Small intestine (tissue), 7 donors: Measurements from ENCODE around the gene LEF1. TPM values are rescaled to one million over a fixed set of nuclear protein-coding genes. Genes with fewer than 3 reads are reported as not detected.

Source experiments
- DNase-seq, 2 donors: peaks; one replicate each; pipeline versions ENCODE4 v3.0.0 to v3.0.0-alpha.2; 2013
- FAIRE-seq: peaks from 2 replicates; lab custom pipeline; 2012; peaks lifted over from hg19 to GRCh38; lab: Jason Lieb, UNC
- H3K27ac ChIP-seq, 3 donors: one replicate each; pipeline ENCODE4 v1.5.1; 2013; ENCODE audit warnings: low read length in 2 of 3, mild to moderate bottlenecking in 2 of 3, control low read depth in 1 of 3, inconsistent platforms in 1 of 3, low read depth in 1 of 3, moderate library complexity in 1 of 3
- H3K27me3 ChIP-seq, 3 donors: one replicate each; pipeline ENCODE4 v1.6.1; 2013; ENCODE audit warnings: low read length in 3 of 3, inconsistent platforms in 1 of 3; ENCODE audit not compliant: control insufficient read depth in 3 of 3, insufficient read depth in 3 of 3
- H3K36me3 ChIP-seq, 3 donors: one replicate each; pipeline ENCODE4 v1.6.1; 2013; ENCODE audit warnings: low read length in 3 of 3, inconsistent platforms in 1 of 3, low read depth in 1 of 3, mild to moderate bottlenecking in 1 of 3, moderate library complexity in 1 of 3; ENCODE audit not compliant: control insufficient read depth in 3 of 3, insufficient read depth in 2 of 3
- H3K4me1 ChIP-seq, 3 donors: one replicate each; pipeline ENCODE4 v1.6.1; 2013; ENCODE audit warnings: low read length in 2 of 3, inconsistent platforms in 1 of 3, low read depth in 1 of 3, mild to moderate bottlenecking in 1 of 3, moderate library complexity in 1 of 3; ENCODE audit not compliant: control insufficient read depth in 3 of 3, insufficient read depth in 2 of 3
- H3K4me3 ChIP-seq, 3 donors: one replicate each; pipeline ENCODE4 v1.5.1; 2013; ENCODE audit warnings: low read length in 3 of 3, control low read depth in 1 of 3, inconsistent platforms in 1 of 3, low read depth in 1 of 3, mild to moderate bottlenecking in 1 of 3, moderate library complexity in 1 of 3
- H3K9me3 ChIP-seq, 2 donors: one replicate each; pipeline ENCODE4 v1.6.1; 2013; ENCODE audit warnings: low read depth in 1 of 2, low read length in 1 of 2; ENCODE audit not compliant: control insufficient read depth in 2 of 2, insufficient read depth in 1 of 2
- WGBS, 3 donors: extraction: QIAGEN DNeasy Blood & Tissue Kit; methylation state at CpG; one replicate each; pipeline ENCODE4 v1.1.7; 2013; 5-methylcytosine and 5-hydroxymethylcytosine counted together
- polyA plus RNA-seq, 4 donors: library from polyadenylated mRNA; stranded (reverse) in 3 of 4; unstranded in 1 of 4; fragments of 200-250 nt in 3 of 4; fragments of 120-200 nt in 1 of 4; gene quantifications; one replicate each; pipeline versions ENCODE4 v1.2.1 to v1.2.3, GENCODE V29; 2013
- donor health status: healthy with polysubstance abuse.
- donor health status: control.
- donor health status: control.
- donor health status: Bipolar disorder and iron deficiency.
- donor health status: healthy.

LEF1 gene
- polyA plus RNA-seq, 4 donors, result 0.89 to 5.2 (median 3.7) TPM

DNA sequence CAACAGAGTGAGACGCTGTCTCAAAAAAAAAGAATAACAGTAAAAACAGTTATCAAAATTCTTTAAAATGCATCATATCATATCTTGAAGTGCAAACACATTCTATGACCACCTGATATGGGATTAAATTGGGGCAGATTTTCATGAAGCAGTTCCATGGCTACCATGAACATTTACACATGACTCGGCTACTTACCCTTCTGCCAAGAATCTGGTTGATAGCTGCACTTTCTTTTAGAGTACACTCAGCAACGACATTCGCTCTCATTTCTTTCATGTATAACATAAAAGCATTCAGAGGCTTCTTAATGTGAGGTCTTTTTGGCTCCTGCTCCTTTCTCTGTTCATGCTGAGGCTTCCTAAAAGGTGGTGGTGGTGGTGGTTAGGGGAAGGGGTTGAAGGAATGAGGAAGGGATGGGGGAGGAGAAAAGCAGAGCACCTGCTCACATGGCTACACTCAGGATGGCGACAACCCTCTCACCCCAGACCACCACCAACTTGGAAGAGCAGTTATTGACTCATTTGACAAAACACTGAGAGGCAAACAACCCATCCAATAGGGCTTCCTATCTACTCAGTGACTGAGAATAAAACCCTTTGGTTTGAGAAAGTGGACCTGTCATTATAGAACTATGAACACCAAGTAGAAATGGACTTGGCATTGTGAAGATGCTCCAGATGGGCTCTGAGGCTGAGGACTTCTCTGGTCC, 90.6 kb downstream of the LEF1 start:
- no peaks in the 10 kb centered on the region for H3K9me3 ChIP-seq
- FAIRE-seq (no peak), DNase-seq (no peak)
- no peak overlapping the region for H3K27ac ChIP-seq
- no peak overlapping the region for H3K4me3 ChIP-seq
- no peaks in the 10 kb centered on the region for H3K36me3 ChIP-seq
- no peaks in the 10 kb centered on the region for H3K4me1 ChIP-seq
- WGBS, 3 donors, result 67 to 87% (median 71%) methylated on average over 5 of the region's 5 CpGs
- peaks cover 0 to 2% (median 0%) of the 10 kb centered on the region in 3 donors for H3K27me3 ChIP-seq

DNA sequence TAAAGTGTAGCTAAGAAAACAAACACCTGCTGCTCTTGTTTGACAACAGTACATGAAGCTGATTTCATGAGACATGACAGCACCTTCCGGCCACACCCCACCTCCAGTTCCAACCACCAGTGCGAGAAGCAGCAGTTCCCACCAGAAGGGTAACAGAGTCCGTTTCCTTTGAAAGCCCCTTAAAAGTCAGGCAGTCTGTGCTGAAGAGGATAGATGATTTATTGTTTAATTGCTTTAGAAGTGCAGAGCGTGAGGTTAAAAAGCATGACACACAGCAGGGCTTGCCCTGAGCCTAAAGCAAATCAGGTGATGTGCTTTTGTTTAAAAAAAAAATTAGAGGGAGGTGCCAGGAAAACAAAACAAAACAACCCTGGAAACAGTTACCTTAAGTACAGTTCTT, 96.4 kb downstream of the LEF1 start:
- H3K4me3 ChIP-seq, result no peak overlapping the region
- no peaks in the 10 kb centered on the region for H3K36me3 ChIP-seq
- H3K9me3 ChIP-seq, result no peaks in the 10 kb centered on the region
- DNase-seq (peak; percentile 14 to 47), FAIRE-seq (no peak)
- peak overlapping the region in 1 of 3 donors; percentile 75 for H3K27ac ChIP-seq
- H3K4me1 ChIP-seq, result peaks cover 0 to 3% (median 0%) of the 10 kb centered on the region in 3 donors
- H3K27me3 ChIP-seq, result no peaks in the 10 kb centered on the region
- 13 to 32% (median 15%) methylated on average over 4 of the region's 4 CpGs for WGBS, 3 donors

DNA sequence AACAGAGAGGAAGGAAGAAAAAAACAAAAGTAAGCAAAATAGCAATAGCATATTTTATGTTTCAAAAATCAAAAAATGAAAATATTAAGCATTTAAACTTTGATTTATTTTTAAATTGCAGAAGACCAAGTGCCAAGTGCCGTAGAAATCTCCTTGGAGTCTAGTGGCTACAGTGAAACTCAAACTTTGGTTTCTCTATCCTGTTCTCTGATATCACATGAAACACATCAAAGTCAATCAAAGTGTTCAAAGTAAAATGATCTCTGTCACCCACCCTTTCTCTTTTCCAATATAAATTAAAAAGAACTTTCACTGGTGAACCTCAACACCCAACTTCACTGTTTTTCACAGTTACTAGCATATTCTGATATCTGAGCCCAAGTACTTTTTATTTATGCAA, 98.0 kb downstream of the LEF1 start:
- Histone ChIP-seq H3K27ac (no peak overlapping the region), H3K9me3 (no peaks in the 10 kb centered on the region), H3K4me3 (no peak overlapping the region), H3K27me3 (no peaks in the 10 kb centered on the region), H3K4me1 (peaks cover 0 to 3% (median 0%) of the 10 kb centered on the region in 3 donors), H3K36me3 (no peaks in the 10 kb centered on the region)
- 59 to 94% (median 85%) methylated on average over 1 of the region's 1 CpG for WGBS, 3 donors
- FAIRE-seq (no peak), DNase-seq (no peak)

DNA sequence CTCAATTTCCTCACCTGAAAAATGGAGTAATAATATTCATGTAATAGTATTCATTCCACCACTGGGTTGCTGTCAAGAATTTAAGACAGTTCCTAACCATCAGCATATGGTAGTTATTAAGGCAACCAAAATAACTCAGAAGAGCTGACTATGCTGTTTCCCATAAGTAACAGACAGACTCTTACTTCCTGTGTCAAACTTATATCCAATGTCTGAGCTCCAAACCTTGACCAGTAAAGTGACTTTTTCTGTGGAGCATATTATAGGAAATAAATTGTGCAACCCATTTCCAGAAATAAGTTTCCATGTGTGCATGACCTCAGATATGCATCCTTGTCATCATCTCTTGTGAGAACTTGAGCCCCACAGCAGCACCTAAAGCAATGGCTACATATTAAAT, 100.3 kb downstream of the LEF1 start:
- no peaks in the 10 kb centered on the region for H3K27me3 ChIP-seq
- no peak overlapping the region for H3K27ac ChIP-seq
- no peaks in the 10 kb centered on the region for H3K36me3 ChIP-seq
- no peaks in the 10 kb centered on the region for H3K9me3 ChIP-seq
- peaks cover 0 to 3% (median 0%) of the 10 kb centered on the region in 3 donors for H3K4me1 ChIP-seq
- DNase-seq, result no peak
- no peak for FAIRE-seq
- H3K4me3 ChIP-seq, result no peak overlapping the region

DNA sequence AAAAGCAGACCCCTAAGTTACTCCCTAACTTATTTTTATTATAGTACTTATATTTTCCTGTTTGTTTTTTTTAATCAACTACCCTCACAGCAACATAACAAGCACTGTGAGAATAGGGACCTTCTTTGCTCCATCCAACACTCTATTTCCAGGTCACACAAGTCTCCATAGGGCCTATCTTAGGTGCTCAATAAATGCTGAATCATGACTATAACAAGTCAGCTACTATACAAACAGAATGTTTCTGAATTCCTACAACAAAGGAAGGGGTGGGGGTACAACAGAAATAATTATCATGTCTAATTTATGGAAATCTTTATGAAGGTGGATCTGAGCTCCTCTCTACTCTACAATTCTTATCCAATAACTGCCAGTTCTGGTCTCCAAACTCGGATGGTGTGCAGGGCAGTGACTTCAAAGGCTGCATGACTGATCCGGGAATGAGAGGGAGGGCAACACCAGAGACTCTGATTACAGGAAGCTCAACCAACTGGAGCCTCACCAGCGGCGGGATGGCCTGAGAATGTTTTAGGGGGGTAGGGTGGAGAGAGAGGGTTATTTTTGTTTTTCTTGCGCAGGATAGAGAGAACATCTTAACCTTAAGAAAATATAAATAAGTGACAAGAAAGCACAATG, 107.9 kb downstream of the LEF1 start:
- no peaks in the 10 kb centered on the region for H3K36me3 ChIP-seq
- no peak overlapping the region for H3K4me3 ChIP-seq
- no peak overlapping the region for H3K27ac ChIP-seq
- no peak for DNase-seq
- no peaks in the 10 kb centered on the region for H3K9me3 ChIP-seq
- H3K4me1 ChIP-seq, result no peaks in the 10 kb centered on the region
- no peak for FAIRE-seq
- 70 to 83% (median 78%) methylated on average over 5 of the region's 5 CpGs for WGBS, 3 donors
- H3K27me3 ChIP-seq, result no peaks in the 10 kb centered on the region

DNA sequence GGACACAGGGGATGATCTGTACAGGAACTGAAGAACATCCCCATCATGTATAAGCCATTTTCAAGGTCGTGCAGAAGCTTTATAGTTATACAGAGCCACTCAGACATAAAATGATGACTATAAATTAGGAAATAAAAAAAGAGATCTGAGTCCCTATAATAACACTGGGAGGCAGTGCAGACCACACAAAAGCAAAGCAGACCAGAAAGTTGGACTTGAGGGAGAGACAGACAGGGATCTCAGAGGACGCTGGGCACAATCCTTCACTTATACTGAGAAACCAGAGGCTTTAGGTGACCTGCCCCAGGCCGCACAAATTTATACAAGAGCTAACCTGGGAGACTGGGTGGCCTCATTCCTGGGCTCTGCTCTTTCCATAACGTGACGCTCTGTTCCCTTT, 108.6 kb downstream of the LEF1 start:
- no peak for FAIRE-seq
- no peaks in the 10 kb centered on the region for H3K4me1 ChIP-seq
- no peaks in the 10 kb centered on the region for H3K36me3 ChIP-seq
- peak; percentile 14 to 27 for DNase-seq
- no peaks in the 10 kb centered on the region for H3K27me3 ChIP-seq
- WGBS, 3 donors, result 62 to 76% (median 71%) methylated on average over 5 of the region's 5 CpGs
- no peaks in the 10 kb centered on the region for H3K9me3 ChIP-seq
- no peak overlapping the region for H3K27ac ChIP-seq
- no peak overlapping the region for H3K4me3 ChIP-seq

DNA sequence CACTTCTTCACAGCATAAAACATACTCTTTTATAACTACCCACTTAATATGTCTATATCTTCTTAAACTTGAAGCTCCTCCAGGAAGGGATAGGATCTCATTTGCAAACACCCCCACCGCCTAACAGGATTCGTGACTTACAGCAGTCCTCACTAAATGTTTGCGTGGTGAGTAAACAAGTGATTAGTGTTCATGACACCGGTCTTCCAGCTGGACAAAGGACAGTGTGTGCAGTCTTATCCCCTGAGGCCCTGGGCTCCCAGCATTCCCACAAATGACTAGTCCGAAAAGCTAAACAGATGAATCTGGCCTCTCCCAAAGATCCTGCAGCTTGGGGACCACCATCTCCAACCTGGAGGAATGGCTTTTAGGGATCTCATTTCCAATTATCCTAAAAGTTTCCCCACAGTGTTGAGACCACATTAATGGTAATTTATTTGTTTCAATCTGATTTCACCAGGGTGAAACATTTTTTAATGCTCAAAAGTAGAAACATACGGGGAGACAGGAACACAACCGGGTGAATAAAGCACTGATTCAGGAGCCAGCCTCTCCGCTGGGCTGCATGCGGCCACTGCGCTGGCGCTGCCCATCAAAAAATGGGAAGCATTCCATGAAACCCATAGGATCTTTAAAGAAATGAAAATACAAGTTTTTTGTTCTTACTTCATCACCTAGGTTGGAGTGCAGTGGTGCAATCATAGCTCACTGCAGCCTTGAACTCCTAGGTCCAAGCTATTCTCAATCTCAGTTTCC, 109.9 kb downstream of the LEF1 start:
- DNase-seq (peak in 1 of 2 donors; percentile 11), FAIRE-seq (no peak)
- peaks cover 0 to 2% (median 1%) of the 10 kb centered on the region in 3 donors for H3K4me1 ChIP-seq
- no peaks in the 10 kb centered on the region for H3K27me3 ChIP-seq
- no peak overlapping the region for H3K4me3 ChIP-seq
- WGBS, 3 donors, result 72 to 81% (median 78%) methylated on average over 11 of the region's 11 CpGs
- no peaks in the 10 kb centered on the region for H3K9me3 ChIP-seq
- no peak overlapping the region for H3K27ac ChIP-seq
- H3K36me3 ChIP-seq, result no peaks in the 10 kb centered on the region

DNA sequence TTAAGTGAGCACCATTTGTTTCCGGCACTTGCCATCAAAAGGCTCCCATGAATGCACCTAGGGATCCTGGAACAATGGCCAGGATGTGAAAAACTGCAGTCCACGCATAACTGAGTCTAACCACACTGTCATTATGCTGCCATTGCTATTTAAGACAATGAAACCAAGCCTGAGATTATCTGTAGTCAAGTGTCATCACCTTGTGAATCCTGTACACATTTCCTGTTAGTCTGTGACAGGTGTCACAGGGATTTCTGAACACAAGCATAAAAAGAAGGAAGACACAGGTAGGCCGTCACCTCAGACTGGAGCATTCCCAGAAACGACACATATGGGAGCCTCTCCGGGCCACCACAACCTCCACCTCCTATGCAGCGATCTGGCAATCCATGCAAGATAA, 112.3 kb downstream of the LEF1 start:
- Histone ChIP-seq H3K4me3 (no peak overlapping the region), H3K4me1 (peaks cover 4 to 20% (median 13%) of the 10 kb centered on the region in 3 donors), H3K9me3 (no peaks in the 10 kb centered on the region), H3K27me3 (no peaks in the 10 kb centered on the region), H3K36me3 (peaks cover 0 to 3% (median 0%) of the 10 kb centered on the region in 3 donors), H3K27ac (no peak overlapping the region)
- FAIRE-seq (no peak), DNase-seq (no peak)
- 75 to 78% (median 76%) methylated on average over 6 of the region's 6 CpGs for WGBS, 3 donors
